Esophagus muscularis mucosa (tissue), 4 donors: Measurements from ENCODE around the gene CEP290.

Experiments
- EP300 ChIP-seq: sonication (generic); formaldehyde crosslinking; IDR thresholded peaks from one replicate; pipeline ENCODE4 v1.6.1; 2017; ENCODE audit warnings: antibody characterized with exemption
- POLR2A ChIP-seq: fragments of 450-650 bp; IDR thresholded peaks from one replicate; pipeline ENCODE4 v1.6.1; 2017; ENCODE audit warnings: antibody characterized with exemption, moderate library complexity, mild to moderate bottlenecking, low read depth
- POLR2AphosphoS5 ChIP-seq, 2 donors: sonication (generic); formaldehyde crosslinking; IDR thresholded peaks; one replicate each; pipeline ENCODE4 v1.6.1; 2017; ENCODE audit warnings: antibody characterized with exemption in 2 of 2
- TF ChIP-seq, protein P1 (sequence below), 3 experiments: fragments of 200-600 bp in 2 of 3; fragments of 450-650 bp in 1 of 3; sonication (generic) in 2 of 3; IDR thresholded peaks; one replicate each; pipeline ENCODE4 v1.5.1; 2017 to 2019; ENCODE audit warnings: antibody characterized with exemption in 3 of 3, mild to moderate bottlenecking in 2 of 3, moderate library complexity in 1 of 3

DNA sequence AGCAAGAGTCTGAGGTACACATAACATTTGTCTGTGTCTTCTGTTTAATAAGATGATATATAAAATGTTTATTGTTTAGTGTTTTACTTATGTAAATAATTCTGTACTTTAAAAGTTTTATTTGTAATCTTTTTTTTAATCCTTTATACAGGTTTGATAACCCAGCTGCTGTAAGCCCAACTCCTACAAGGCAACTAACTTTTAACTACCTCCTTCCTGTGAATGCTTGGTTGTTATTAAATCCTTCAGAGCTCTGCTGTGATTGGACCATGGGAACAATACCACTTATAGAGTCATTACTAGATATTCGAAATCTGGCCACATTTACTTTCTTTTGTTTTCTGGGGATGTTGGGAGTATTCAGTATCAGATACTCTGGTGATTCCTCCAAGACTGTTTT, 24.3 kb upstream of the CEP290 start:
- no peak for TF ChIP-seq POLR2A
- TF ChIP-seq, protein P1, sequence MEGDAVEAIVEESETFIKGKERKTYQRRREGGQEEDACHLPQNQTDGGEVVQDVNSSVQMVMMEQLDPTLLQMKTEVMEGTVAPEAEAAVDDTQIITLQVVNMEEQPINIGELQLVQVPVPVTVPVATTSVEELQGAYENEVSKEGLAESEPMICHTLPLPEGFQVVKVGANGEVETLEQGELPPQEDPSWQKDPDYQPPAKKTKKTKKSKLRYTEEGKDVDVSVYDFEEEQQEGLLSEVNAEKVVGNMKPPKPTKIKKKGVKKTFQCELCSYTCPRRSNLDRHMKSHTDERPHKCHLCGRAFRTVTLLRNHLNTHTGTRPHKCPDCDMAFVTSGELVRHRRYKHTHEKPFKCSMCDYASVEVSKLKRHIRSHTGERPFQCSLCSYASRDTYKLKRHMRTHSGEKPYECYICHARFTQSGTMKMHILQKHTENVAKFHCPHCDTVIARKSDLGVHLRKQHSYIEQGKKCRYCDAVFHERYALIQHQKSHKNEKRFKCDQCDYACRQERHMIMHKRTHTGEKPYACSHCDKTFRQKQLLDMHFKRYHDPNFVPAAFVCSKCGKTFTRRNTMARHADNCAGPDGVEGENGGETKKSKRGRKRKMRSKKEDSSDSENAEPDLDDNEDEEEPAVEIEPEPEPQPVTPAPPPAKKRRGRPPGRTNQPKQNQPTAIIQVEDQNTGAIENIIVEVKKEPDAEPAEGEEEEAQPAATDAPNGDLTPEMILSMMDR (IDR thresholded peaks at IDR 0.05) = no peak
- TF ChIP-seq EP300 = no peak
- no peak for TF ChIP-seq POLR2AphosphoS5 (IDR thresholded peaks at IDR 0.05)
